ENCODE results near the gene DDX10. TPM values are rescaled to one million over a fixed set of nuclear protein-coding genes. Genes with fewer than 3 reads are reported as not detected.

Gene DDX10
- total RNA-seq, result 10 to 100 TPM; 18.5 to 33.1 TPM

GRCh38 chr11:108664730-108665525 is at the start of gene DDX10:
DDX10 (plus strand) TSS chr11:108665069; CDS start chr11:108665154, 85 bp downstream.
- no peaks in the 10 kb centered on the region for H3K27me3 ChIP-seq (replicated peaks; ENCODE audit: insufficient read depth)
- WGBS, result under 1% methylated on average over 54 of the region's 61 CpGs
- H3K27ac ChIP-seq, result peak within 1 kb of the TSS; percentile 59 to 72
- DNase-seq (ENCODE audit: low spot score), result peak; percentile 97
- peak within 1 kb of the TSS; percentile 80 to 91 for H3K4me3 ChIP-seq
- peak; percentile 94 for TF ChIP-seq POLR2AphosphoS5 (IDR thresholded peaks at IDR 0.05)
- TF ChIP-seq, protein P1, sequence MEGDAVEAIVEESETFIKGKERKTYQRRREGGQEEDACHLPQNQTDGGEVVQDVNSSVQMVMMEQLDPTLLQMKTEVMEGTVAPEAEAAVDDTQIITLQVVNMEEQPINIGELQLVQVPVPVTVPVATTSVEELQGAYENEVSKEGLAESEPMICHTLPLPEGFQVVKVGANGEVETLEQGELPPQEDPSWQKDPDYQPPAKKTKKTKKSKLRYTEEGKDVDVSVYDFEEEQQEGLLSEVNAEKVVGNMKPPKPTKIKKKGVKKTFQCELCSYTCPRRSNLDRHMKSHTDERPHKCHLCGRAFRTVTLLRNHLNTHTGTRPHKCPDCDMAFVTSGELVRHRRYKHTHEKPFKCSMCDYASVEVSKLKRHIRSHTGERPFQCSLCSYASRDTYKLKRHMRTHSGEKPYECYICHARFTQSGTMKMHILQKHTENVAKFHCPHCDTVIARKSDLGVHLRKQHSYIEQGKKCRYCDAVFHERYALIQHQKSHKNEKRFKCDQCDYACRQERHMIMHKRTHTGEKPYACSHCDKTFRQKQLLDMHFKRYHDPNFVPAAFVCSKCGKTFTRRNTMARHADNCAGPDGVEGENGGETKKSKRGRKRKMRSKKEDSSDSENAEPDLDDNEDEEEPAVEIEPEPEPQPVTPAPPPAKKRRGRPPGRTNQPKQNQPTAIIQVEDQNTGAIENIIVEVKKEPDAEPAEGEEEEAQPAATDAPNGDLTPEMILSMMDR (IDR thresholded peaks at IDR 0.05), result peak in 2 of 4 experiments; percentile 18 to 28
- TF ChIP-seq POLR2A (IDR thresholded peaks at IDR 0.05), result peak; percentile 17
- H3K36me3 ChIP-seq, result no peaks in the 10 kb centered on the region
- intact Hi-C loops (cut with DNase I), result loop anchor here (5.0 to 10.0 kb wide), 4 partner anchors 170 to 543 kb away; partner anchors contain the start of genes ACAT1, ATM, C11orf65 and NPAT
- H3K9me3 ChIP-seq, result no peaks in the 10 kb centered on the region
- H3K4me1 ChIP-seq (replicated peaks), result peaks cover 6% of the 10 kb centered on the region

- H3K27ac ChIP-seq, result no peak overlapping the region
- intact Hi-C loops (cut with DNase I), result no loop called here
- 94% methylated on average over 3 of the region's 3 CpGs for WGBS
Measured at GRCh38 chr11:108616549-108616948, 48.3 kb upstream of the DDX10 start.

GRCh38 chr11:108617055-108617454 is 47.8 kb upstream of the DDX10 start:
- Histone ChIP-seq H3K9me3 (no peaks in the 10 kb centered on the region), H3K36me3 (no peaks in the 10 kb centered on the region), H3K27me3 (replicated peaks; ENCODE audit: insufficient read depth) (no peaks in the 10 kb centered on the region), H3K4me1 (replicated peaks) (no peaks in the 10 kb centered on the region), H3K27ac (no peak overlapping the region), H3K4me3 (no peak overlapping the region)
- intact Hi-C loops (cut with DNase I), result no loop called here
- no peak for TF ChIP-seq POLR2A (IDR thresholded peaks at IDR 0.05)
- 90% methylated on average over 4 of the region's 4 CpGs for WGBS
- DNase-seq (ENCODE audit: low spot score), result no peak

More at GRCh38 chr11:108616549-108616948, 48.3 kb upstream of the DDX10 start:
- no peak overlapping the region for H3K4me3 ChIP-seq
- H3K4me1 ChIP-seq (replicated peaks), result no peaks in the 10 kb centered on the region
- no peaks in the 10 kb centered on the region for H3K9me3 ChIP-seq
- no peak for DNase-seq (ENCODE audit: low spot score)
- TF ChIP-seq, protein P1 (IDR thresholded peaks at IDR 0.05), result no peak
- no peak for TF ChIP-seq POLR2A (IDR thresholded peaks at IDR 0.05)
- TF ChIP-seq POLR2AphosphoS5 (IDR thresholded peaks at IDR 0.05), result no peak
- H3K27me3 ChIP-seq (replicated peaks; ENCODE audit: insufficient read depth), result no peaks in the 10 kb centered on the region
- H3K36me3 ChIP-seq, result no peaks in the 10 kb centered on the region

DNA sequence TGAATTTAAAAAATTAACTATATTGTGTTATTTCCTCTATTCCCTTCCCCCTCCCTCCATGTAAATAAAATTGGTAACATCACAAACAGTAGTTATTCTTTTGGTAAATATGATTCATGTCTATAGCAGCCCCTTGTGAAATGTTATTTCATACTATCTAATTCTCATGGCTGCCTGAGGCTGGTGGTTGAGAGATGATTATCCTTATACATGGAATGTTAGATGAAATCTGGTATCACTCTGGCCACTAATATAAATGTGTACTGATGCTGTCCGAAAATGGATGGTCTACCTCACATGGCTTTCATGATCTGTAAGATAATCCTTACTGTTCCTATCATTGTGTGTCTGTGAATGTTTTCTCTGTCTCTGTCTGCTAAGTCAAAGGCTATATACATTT is 46.3 kb upstream of the DDX10 start:
- Histone ChIP-seq H3K4me1 (replicated peaks) (no peaks in the 10 kb centered on the region), H3K27me3 (replicated peaks; ENCODE audit: insufficient read depth) (no peaks in the 10 kb centered on the region), H3K27ac (no peak overlapping the region), H3K36me3 (no peaks in the 10 kb centered on the region), H3K4me3 (no peak overlapping the region), H3K9me3 (no peaks in the 10 kb centered on the region)
- WGBS, result 60% methylated on average over 1 of the region's 1 CpG
- no peak for DNase-seq (ENCODE audit: low spot score)
- TF ChIP-seq POLR2A (IDR thresholded peaks at IDR 0.05) (no peak), POLR2AphosphoS5 (IDR thresholded peaks at IDR 0.05) (no peak)
- TF ChIP-seq, protein P1 (IDR thresholded peaks at IDR 0.05), result no peak
- intact Hi-C loops (cut with DNase I), result no loop called here

- Histone ChIP-seq H3K27ac (no peak overlapping the region), H3K9me3 (no peaks in the 10 kb centered on the region), H3K36me3 (no peaks in the 10 kb centered on the region), H3K4me3 (no peak overlapping the region), H3K27me3 (replicated peaks; ENCODE audit: insufficient read depth) (no peaks in the 10 kb centered on the region), H3K4me1 (replicated peaks) (no peaks in the 10 kb centered on the region)
- intact Hi-C loops (cut with DNase I), result no loop called here
- DNase-seq (ENCODE audit: low spot score), result no peak
- TF ChIP-seq POLR2A (IDR thresholded peaks at IDR 0.05) (no peak), POLR2AphosphoS5 (IDR thresholded peaks at IDR 0.05) (peak; percentile 34)
- WGBS, result 75% methylated on average over 2 of the region's 2 CpGs
Measured at GRCh38 chr11:108620958-108621772, 43.7 kb upstream of the DDX10 start.
